ENCODE results near the gene SMYD3.

Gene SMYD3

DNA sequence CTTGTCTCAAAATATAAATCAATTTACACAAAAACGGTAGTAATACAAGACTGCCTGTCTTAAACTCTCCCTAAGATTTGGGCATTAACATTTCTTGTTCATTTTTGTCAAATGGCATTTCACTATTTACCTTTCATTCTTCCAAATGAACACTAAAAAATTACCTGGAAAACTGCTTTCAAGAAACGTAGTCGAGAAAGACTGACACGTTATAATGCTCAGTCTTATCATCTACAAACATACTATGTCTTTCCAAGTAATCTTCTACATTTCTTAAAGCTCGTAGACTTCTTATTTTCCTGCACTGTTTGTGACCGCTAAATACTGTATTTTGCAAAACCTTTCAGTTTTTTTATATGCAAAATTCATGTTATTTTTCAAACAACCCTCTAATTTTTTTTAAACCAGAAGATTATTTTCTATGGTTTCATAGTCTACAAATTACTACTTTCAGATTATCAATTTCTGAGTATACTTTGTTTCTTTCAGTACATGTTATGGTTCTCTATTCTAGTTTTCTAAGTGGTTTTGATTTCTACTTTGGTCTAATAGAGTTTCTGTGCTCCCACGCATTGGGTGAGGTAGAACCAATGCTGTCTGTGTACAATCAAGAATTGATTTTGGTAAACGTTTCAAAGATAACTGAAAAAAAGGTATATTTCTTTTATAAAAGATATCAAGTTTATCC is 336.4 kb downstream of the SMYD3 start:
- no peaks in the 10 kb centered on the region for H3K9me3 Mint-ChIP-seq
- H3K4me1 Mint-ChIP-seq (ENCODE audit: low read depth) = no peaks in the 10 kb centered on the region
- no peak overlapping the region for H3K27ac Mint-ChIP-seq
- no peaks in the 10 kb centered on the region for H3K27me3 Mint-ChIP-seq (ENCODE audit: low read depth)
- H3K36me3 Mint-ChIP-seq (ENCODE audit: low read depth) = no peaks in the 10 kb centered on the region
- no peak overlapping the region for H3K4me3 Mint-ChIP-seq

DNA sequence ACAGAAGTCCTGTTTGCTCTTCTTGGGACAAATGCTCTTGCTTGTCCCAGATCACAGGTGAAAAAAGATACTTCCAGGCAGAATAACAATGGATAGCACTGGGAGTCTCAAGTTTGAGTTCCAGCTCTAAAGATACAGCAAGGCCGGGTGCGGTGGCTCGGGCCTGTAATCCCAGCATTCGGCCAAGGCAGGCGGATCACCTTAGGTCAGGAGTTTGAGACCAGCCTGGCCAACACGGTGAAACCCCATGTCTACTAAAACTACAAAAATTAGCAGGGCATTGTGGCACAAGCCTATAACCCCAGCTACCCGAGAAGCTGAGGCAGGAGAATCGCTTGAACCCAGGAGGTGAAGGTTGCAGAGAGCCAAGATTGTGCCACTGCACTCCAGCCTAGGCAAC is 337.6 kb downstream of the SMYD3 start:
- no peak overlapping the region for H3K27ac Mint-ChIP-seq
- no peak overlapping the region for H3K4me3 Mint-ChIP-seq
- H3K9me3 Mint-ChIP-seq = no peaks in the 10 kb centered on the region
- no peaks in the 10 kb centered on the region for H3K4me1 Mint-ChIP-seq (ENCODE audit: low read depth)
- no peaks in the 10 kb centered on the region for H3K27me3 Mint-ChIP-seq (ENCODE audit: low read depth)
- H3K36me3 Mint-ChIP-seq (ENCODE audit: low read depth) = no peaks in the 10 kb centered on the region

DNA sequence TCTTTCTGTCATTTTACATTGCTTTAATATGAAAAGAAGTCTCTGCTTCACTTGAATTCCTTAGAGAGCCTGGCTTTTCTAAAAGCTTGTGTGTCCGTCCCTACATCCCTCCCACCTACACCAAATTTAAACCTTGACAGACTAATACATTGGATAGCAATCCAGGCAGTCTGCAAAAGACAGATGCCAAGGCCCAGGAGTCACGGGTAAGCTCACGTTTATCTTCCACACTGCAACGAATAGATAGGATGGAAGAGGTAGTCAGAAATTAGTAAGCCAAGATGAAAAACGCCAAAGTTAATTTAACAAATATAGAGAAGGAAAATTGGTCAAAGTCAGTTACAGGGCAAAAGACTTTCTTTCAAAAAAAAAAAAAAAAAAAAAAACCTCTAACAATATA is 338.1 kb downstream of the SMYD3 start:
- Mint-ChIP-seq H3K36me3 (ENCODE audit: low read depth) (no peaks in the 10 kb centered on the region), H3K27me3 (ENCODE audit: low read depth) (no peaks in the 10 kb centered on the region), H3K4me1 (ENCODE audit: low read depth) (no peaks in the 10 kb centered on the region), H3K4me3 (no peak overlapping the region), H3K27ac (no peak overlapping the region), H3K9me3 (no peaks in the 10 kb centered on the region)

DNA sequence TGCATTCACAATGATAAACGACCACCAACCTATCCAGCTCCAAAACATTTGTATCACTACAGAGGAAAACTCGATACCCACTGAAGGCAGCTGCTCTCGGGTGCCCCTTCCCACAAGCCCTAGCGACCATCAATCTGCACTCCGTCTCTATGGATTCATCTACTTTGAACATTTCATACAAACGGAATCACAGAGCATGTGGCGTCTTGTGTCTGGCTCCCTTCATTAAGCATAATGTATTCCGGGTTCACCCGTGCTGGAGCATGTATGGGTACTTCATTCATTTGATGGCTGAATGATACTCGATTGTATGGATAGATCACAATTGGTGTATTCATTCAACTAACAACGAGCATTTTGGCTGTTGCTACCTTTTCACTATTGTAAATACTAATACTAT is 340.2 kb downstream of the SMYD3 start:
- H3K27me3 Mint-ChIP-seq (ENCODE audit: low read depth) = no peaks in the 10 kb centered on the region
- no peaks in the 10 kb centered on the region for H3K36me3 Mint-ChIP-seq (ENCODE audit: low read depth)
- no peak overlapping the region for H3K27ac Mint-ChIP-seq
- no peaks in the 10 kb centered on the region for H3K4me1 Mint-ChIP-seq (ENCODE audit: low read depth)
- H3K9me3 Mint-ChIP-seq = no peaks in the 10 kb centered on the region
- no peak overlapping the region for H3K4me3 Mint-ChIP-seq

DNA sequence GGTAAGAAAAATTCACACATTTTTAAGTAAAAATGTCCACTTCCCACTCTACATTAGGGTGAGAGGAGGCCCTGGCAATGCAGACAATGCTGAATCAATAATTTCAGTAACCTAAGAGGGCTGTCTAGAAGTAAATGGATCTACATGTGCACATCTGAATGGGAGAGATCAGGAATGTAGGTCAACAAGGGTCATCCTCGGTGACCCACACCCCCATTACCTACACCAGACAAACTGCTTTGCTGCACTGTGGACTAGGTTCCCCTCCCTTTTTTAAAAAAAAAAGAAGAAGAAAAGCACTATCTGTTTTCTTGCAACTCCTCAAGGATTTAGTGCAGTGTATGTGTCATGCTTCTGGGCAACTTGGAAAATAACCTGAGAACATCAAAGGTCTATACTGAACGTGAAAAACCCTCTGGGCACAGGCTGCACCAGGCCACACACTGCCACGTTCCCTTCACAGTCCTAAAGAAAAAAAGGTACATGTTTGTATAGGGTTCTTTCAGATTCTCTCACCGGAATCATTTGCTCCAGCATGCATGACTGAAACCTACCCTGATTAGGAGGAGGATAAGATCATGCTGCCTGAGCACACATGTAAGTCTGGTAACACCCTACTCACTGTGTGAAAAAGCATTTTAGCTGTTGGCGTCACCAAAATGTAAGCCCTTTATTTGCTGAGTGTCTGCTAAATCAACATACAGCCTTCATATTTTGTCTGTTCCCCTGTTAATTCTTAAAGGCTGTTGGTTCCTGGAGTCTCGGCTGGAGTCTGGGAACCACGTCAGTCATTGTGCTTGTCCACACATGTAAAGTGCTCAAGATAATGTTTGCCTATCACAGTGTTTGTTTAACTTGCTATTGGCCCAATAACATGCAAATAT is 341.0 kb downstream of the SMYD3 start:
- Mint-ChIP-seq H3K4me3 (no peak overlapping the region), H3K27me3 (ENCODE audit: low read depth) (no peaks in the 10 kb centered on the region), H3K9me3 (no peaks in the 10 kb centered on the region), H3K36me3 (ENCODE audit: low read depth) (no peaks in the 10 kb centered on the region), H3K27ac (no peak overlapping the region), H3K4me1 (ENCODE audit: low read depth) (no peaks in the 10 kb centered on the region)

DNA sequence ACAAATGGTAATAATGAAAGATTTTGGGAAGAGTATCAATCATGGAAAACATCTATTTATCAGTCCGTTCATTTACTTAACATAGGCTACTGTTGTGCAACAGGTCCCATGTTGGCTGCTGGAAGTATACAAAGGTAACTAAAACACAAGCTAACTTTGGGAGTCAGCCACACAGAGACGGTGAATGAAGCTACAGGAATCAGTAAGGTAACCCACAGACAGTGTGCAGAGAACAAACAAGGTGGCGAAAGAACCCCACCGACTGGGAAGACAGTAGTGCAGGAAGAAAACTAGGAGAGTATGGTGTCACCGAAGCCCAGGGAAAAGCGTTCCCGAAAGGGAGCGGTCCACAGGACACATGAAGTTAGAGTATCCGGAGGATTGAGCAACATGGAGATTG is 342.3 kb downstream of the SMYD3 start:
- Mint-ChIP-seq H3K27ac (no peak overlapping the region), H3K9me3 (no peaks in the 10 kb centered on the region), H3K4me1 (ENCODE audit: low read depth) (no peaks in the 10 kb centered on the region), H3K36me3 (ENCODE audit: low read depth) (no peaks in the 10 kb centered on the region), H3K27me3 (ENCODE audit: low read depth) (no peaks in the 10 kb centered on the region), H3K4me3 (no peak overlapping the region)

DNA sequence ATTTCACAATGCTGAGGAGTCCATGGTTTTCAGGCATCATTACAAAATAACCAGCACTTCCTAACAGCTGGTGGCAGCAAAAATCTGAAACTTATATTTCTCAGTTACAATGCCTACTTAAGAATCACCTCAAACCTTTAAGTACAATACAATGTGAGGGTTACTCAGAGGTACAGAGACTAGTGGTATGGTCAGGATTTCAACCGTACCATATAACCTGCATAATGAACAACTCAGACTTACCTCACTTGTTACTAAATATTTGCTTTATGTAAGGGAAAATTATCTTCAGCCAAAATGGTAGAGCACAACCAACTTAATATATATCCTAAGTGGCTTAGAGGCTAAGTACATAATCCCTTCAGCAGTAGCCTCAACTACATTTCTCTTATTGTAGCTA is 344.5 kb downstream of the SMYD3 start:
- no peaks in the 10 kb centered on the region for H3K36me3 Mint-ChIP-seq (ENCODE audit: low read depth)
- no peaks in the 10 kb centered on the region for H3K4me1 Mint-ChIP-seq (ENCODE audit: low read depth)
- H3K9me3 Mint-ChIP-seq = no peaks in the 10 kb centered on the region
- no peak overlapping the region for H3K4me3 Mint-ChIP-seq
- H3K27ac Mint-ChIP-seq = no peak overlapping the region
- no peaks in the 10 kb centered on the region for H3K27me3 Mint-ChIP-seq (ENCODE audit: low read depth)

DNA sequence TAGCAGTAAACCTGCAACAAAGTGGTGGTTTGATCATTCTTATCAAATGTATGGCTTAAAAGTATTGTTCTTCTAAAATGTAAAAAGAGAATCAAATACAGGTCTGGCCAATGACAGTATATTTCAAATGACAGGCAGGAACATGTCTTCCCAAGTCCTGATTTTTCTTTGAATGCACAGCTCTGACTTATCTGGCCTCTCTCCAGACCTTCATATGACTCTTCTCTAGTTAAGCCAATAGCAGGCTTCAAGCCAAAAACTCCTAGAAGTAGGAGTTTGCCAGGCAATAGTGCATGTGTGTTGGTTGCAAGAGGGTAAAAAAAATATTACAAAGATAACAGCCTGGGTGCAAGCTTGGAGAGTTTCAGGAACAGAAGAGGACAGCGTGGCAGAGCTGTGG is 345.5 kb downstream of the SMYD3 start:
- no peaks in the 10 kb centered on the region for H3K36me3 Mint-ChIP-seq (ENCODE audit: low read depth)
- no peaks in the 10 kb centered on the region for H3K4me1 Mint-ChIP-seq (ENCODE audit: low read depth)
- no peak overlapping the region for H3K4me3 Mint-ChIP-seq
- H3K27me3 Mint-ChIP-seq (ENCODE audit: low read depth) = no peaks in the 10 kb centered on the region
- H3K9me3 Mint-ChIP-seq = no peaks in the 10 kb centered on the region
- H3K27ac Mint-ChIP-seq = no peak overlapping the region

DNA sequence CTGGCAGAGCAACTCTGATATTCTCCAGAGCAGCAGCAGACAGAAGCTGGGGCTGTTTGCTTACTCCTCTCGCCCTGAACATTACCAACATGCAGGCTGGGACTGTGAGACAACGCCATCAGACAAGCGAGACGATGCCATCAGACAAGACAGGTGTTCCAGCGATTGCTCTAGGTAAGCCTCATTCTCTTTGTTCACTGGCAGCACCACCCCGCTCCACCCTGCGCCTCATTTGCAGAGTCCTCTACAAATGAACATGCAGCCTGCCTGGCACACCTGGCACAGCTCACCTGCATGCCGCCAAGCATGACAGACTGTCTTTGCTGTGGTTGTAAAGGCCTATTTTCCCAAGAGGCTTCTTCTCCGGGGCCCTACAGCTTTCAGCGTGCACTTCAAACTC is 346.2 kb downstream of the SMYD3 start:
- no peak overlapping the region for H3K27ac Mint-ChIP-seq
- no peaks in the 10 kb centered on the region for H3K9me3 Mint-ChIP-seq
- H3K4me3 Mint-ChIP-seq = no peak overlapping the region
- H3K36me3 Mint-ChIP-seq (ENCODE audit: low read depth) = no peaks in the 10 kb centered on the region
- no peaks in the 10 kb centered on the region for H3K27me3 Mint-ChIP-seq (ENCODE audit: low read depth)
- no peaks in the 10 kb centered on the region for H3K4me1 Mint-ChIP-seq (ENCODE audit: low read depth)

DNA sequence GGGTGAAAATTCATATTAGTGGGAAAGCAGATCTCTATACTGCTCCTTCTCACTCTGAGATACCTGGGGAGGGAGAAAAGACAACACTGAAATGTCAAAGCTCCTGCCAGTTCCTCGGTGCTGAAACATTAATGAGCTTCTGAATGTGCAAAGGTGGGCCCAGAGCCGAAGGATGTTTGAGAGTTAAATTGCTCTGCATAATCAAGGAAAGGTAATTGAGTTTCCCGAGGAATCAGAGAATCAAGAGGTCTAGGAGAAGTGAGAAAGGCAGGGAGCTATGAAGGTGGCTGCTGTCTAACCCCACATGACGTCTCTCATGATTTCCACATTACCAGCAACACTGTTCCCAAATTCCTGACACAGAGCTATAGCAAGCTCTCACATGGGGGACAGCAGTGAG is 346.7 kb downstream of the SMYD3 start:
- Mint-ChIP-seq H3K4me3 (no peak overlapping the region), H3K9me3 (no peaks in the 10 kb centered on the region), H3K27me3 (ENCODE audit: low read depth) (no peaks in the 10 kb centered on the region), H3K4me1 (ENCODE audit: low read depth) (no peaks in the 10 kb centered on the region), H3K27ac (no peak overlapping the region), H3K36me3 (ENCODE audit: low read depth) (no peaks in the 10 kb centered on the region)

DNA sequence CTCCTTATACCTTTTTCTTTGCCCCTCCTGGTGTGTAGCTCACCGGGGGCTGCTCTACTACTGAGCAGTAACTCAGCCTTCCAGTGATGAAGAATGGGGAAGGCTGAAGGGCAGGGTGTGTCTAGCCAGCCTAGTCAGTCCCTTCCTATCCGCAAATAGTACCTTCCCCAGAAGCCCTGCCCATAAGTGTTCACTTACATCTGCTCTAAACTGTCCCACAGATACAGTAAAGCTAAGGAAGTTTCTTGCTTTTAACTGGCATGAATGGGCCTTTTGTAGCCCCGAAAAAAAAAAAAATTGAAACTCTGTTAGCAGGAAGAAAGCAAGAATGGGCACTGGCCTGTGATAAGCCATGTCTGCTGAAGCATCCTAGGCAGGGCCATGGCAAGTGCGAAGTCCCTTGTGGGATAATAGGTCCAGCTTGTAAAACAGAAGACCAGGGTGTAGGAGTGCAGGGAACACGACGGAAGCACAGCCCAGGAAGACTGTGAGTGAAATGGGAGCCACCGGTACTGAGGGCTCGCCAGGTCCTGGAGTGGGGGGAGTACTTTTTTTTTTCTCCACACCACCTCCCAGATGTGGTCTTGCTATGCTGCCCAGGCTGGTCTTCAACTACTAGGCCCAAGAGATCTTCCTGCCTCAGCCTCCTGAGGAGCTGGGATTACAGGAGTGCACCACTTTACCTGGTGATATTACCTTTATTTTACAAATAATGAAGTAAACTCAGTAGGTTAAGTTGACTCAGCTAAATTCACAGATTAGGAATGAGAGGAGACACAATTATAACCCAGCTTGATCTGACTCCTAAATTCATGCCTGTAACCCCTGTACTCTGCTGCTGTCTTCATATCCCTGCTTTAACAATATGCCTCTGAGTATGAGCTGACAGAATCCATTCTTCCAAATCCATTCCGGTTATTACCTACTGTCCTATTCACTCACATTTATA is 347.5 kb downstream of the SMYD3 start:
- no peaks in the 10 kb centered on the region for H3K27me3 Mint-ChIP-seq (ENCODE audit: low read depth)
- H3K27ac Mint-ChIP-seq = no peak overlapping the region
- H3K9me3 Mint-ChIP-seq = no peaks in the 10 kb centered on the region
- no peaks in the 10 kb centered on the region for H3K36me3 Mint-ChIP-seq (ENCODE audit: low read depth)
- no peaks in the 10 kb centered on the region for H3K4me1 Mint-ChIP-seq (ENCODE audit: low read depth)
- H3K4me3 Mint-ChIP-seq = no peak overlapping the region

DNA sequence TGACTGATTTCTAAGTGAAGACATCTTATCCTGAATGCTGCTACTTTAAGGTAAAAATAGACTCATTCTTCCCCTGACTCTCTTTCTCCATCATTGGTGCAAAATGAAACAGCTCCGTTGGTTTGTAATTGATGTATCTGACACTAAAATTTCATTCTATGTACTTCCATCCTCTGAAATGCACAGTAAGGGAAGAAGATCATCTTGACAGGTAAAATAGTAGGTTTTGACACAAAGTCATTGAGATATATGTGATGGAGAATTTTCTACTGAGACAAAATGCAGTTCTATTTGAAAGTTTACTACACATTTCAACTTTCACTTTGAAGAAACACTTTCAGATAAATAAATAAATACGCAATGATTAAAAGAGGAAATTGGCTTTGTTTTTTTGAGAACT is 348.9 kb downstream of the SMYD3 start:
- Mint-ChIP-seq H3K27ac (no peak overlapping the region), H3K4me3 (no peak overlapping the region), H3K9me3 (no peaks in the 10 kb centered on the region), H3K36me3 (ENCODE audit: low read depth) (no peaks in the 10 kb centered on the region), H3K27me3 (ENCODE audit: low read depth) (no peaks in the 10 kb centered on the region), H3K4me1 (ENCODE audit: low read depth) (no peaks in the 10 kb centered on the region)

DNA sequence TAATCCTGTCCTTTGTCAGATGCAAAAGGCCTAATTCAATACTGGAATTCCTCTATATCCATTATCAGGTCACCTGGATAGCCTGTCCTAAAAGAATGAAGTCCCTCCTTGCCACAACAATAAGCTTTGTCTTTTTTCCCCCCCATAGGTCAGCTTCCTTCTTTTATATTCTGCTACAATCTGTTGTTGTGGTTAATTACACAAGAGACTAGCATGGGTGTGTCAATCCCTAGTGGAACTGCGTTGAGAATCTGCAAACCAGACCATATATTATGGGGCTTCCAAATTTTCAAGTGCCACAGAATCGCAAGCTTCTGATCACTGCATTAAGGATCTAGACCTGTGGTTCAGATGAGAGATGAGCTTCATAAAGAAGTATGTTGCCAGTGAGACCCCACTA is 349.6 kb downstream of the SMYD3 start:
- Mint-ChIP-seq H3K4me3 (no peak overlapping the region), H3K27me3 (ENCODE audit: low read depth) (no peaks in the 10 kb centered on the region), H3K27ac (no peak overlapping the region), H3K9me3 (no peaks in the 10 kb centered on the region), H3K36me3 (ENCODE audit: low read depth) (no peaks in the 10 kb centered on the region), H3K4me1 (ENCODE audit: low read depth) (no peaks in the 10 kb centered on the region)

DNA sequence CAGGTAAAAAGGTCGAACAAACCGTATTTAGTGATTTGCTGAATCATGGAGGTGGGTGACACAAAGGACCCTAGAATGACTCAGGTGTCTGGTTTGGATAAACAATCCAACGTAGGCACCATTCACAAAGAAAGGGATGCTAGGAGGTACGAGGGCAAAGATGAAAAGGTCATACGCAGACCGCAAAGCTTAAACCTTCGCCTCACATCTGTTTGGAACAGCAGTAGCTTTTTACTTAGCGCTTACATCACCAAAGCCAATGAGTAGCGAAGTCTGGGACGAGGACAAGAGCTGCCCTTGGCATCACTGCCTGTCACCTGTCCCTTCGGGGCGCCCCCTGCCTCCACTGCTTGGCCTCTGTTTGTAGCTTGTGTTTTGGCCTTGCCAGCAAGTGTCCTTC is 350.2 kb downstream of the SMYD3 start:
- Mint-ChIP-seq H3K36me3 (ENCODE audit: low read depth) (no peaks in the 10 kb centered on the region), H3K27ac (no peak overlapping the region), H3K4me1 (ENCODE audit: low read depth) (no peaks in the 10 kb centered on the region), H3K27me3 (ENCODE audit: low read depth) (no peaks in the 10 kb centered on the region), H3K4me3 (no peak overlapping the region), H3K9me3 (no peaks in the 10 kb centered on the region)
